HepG2 (cell line): ENCODE data around the gene UACA. TPM values are rescaled to one million over a fixed set of nuclear protein-coding genes. Genes with fewer than 3 reads are reported as not detected.

Experiments used
- ATAC-seq: fragments of 200-7000 bp; cut with Tn5 transposase; 3 replicates; pipeline ENCODE4 v1.9.1; 2020; ENCODE audit warnings: mild to moderate bottlenecking, moderate library complexity
- BruUV-seq: library from RNA; stranded (reverse); fragments of 400-500 nt; replicated peaks from 2 replicates; lab custom pipeline; 2021; lab: Mats Ljungman, UMichigan
- CTCF ChIA-PET: fragments of 300-600 bp; formaldehyde crosslinking; extraction: SDS; loops from one replicate; lab custom pipeline; 2021; ENCODE audit warnings: low total read pairs, inconsistent platforms, low intra/inter-chr PET ratio; lab: Yijun Ruan, JAX
- POLR2A ChIA-PET: fragments of 350-600 bp; sonication (Branson Sonifier 250); formaldehyde crosslinking; loops from one replicate; lab custom pipeline; 2020; ENCODE audit warnings: antibody characterized with exemption, inconsistent platforms; lab: Yijun Ruan, JAX
- DNase-seq: peaks from one replicate; pipeline ENCODE4 v3.0.0-alpha.2; 2015; ENCODE audit warnings: low spot score
- FAIRE-seq: peaks from 3 replicates; lab custom pipeline; 2011; peaks lifted over from hg19 to GRCh38; lab: Jason Lieb, UNC
- H2AFZ ChIP-seq: one replicate; pipeline ENCODE4 v1.6.1; 2011; ENCODE audit warnings: low read length, inconsistent platforms
- H3K27ac ChIP-seq: fragments of 300-600 bp; 3 replicates; pipeline ENCODE4 v1.8.0; 2011; ENCODE audit warnings: mixed run types, mild to moderate bottlenecking, mixed read lengths, low read length, inconsistent platforms; ENCODE audit not compliant: insufficient read depth; ENCODE audit errors: extremely low read length
- H3K27me3 ChIP-seq, 2 experiments: fragments of 200-600 bp in 1 of 2; 2 replicates in 1 of 2; 3 replicates in 1 of 2; pipeline versions ENCODE4 v1.6.0 to v1.8.0; 2011; ENCODE audit warnings: low read length in 2 of 2, mild to moderate bottlenecking in 2 of 2, moderate library complexity in 2 of 2, inconsistent platforms in 1 of 2; ENCODE audit not compliant: insufficient read depth in 2 of 2, control insufficient read depth in 1 of 2
- H3K36me3 ChIP-seq, 2 experiments: fragments of 200-600 bp in 1 of 2; replicated peaks in 1 of 2; 2 replicates in 1 of 2; 3 replicates in 1 of 2; pipeline versions ENCODE4 v1.5.1 to v1.8.0; 2011; ENCODE audit warnings: low read length in 2 of 2, inconsistent platforms in 1 of 2; ENCODE audit not compliant: insufficient read depth in 2 of 2, control insufficient read depth in 1 of 2
- H3K4me1 ChIP-seq: 2 replicates; pipeline ENCODE4 v1.5.1; 2012; ENCODE audit warnings: low read length, inconsistent platforms; ENCODE audit not compliant: insufficient read depth
- H3K4me2 ChIP-seq: 2 replicates; pipeline ENCODE4 v1.6.0; 2011; ENCODE audit warnings: low read depth, low read length, inconsistent platforms
- H3K4me3 ChIP-seq, 3 experiments: fragments of 200-600 bp in 1 of 3; sonication (generic), shearing (Covaris generic) in 1 of 3; replicated peaks in 1 of 3; 2 replicates each; pipeline ENCODE4 v1.5.1; 2011 to 2016; ENCODE audit warnings: low read length in 3 of 3, inconsistent platforms in 2 of 3, low read depth in 2 of 3, mild to moderate bottlenecking in 2 of 3, control low read depth in 1 of 3, mixed read lengths in 1 of 3; ENCODE audit not compliant: insufficient read depth in 1 of 3
- H3K79me2 ChIP-seq: one replicate; pipeline ENCODE4 v1.6.1; 2011; ENCODE audit warnings: low read length, inconsistent platforms; ENCODE audit not compliant: insufficient read depth
- H3K9ac ChIP-seq: 2 replicates; pipeline ENCODE4 v1.6.0; 2011; ENCODE audit warnings: mild to moderate bottlenecking, low read depth, low read length, inconsistent platforms; ENCODE audit not compliant: insufficient read depth
- H3K9me3 ChIP-seq: 2 replicates; pipeline ENCODE4 v1.5.1; 2012; ENCODE audit warnings: mild to moderate bottlenecking, low read length
- H4K20me1 ChIP-seq: 2 replicates; pipeline ENCODE4 v1.6.0; 2011; ENCODE audit warnings: inconsistent platforms, mild to moderate bottlenecking, low read length, moderate library complexity; ENCODE audit not compliant: insufficient read depth
- CCDC6 ChIP-seq: sonication (generic); formaldehyde crosslinking; IDR thresholded peaks from 2 replicates; pipeline ENCODE4 v1.8.1; 2022; ENCODE audit warnings: mild to moderate bottlenecking, missing genetic modification reagents, moderate library complexity
- ISL2 ChIP-seq: sonication (generic); formaldehyde crosslinking; IDR thresholded peaks from 2 replicates; pipeline ENCODE4 v1.5.0; 2020; ENCODE audit warnings: missing genetic modification reagents
- MZF1 ChIP-seq: sonication (generic); formaldehyde crosslinking; IDR thresholded peaks from 2 replicates; pipeline ENCODE4 v1.8.1; 2023; ENCODE audit warnings: mild to moderate bottlenecking, missing genetic modification reagents, borderline replicate concordance
- NAIF1 ChIP-seq: sonication (generic); formaldehyde crosslinking; IDR thresholded peaks from 2 replicates; pipeline ENCODE4 v1.5.0; 2020; ENCODE audit warnings: mild to moderate bottlenecking, missing genetic modification reagents, borderline replicate concordance
- ZNF557 ChIP-seq: sonication (generic); formaldehyde crosslinking; IDR thresholded peaks from 2 replicates; pipeline ENCODE4 v1.4.0; 2020; ENCODE audit warnings: missing genetic modification reagents
- ZNF704 ChIP-seq: sonication (generic); formaldehyde crosslinking; IDR thresholded peaks from 2 replicates; pipeline ENCODE4 v1.8.1; 2023; ENCODE audit warnings: mild to moderate bottlenecking, inconsistent platforms, moderate library complexity, missing genetic modification reagents, borderline replicate concordance
- ZNF747 ChIP-seq: sonication (generic); formaldehyde crosslinking; IDR thresholded peaks from 2 replicates; pipeline ENCODE4 v1.8.1; 2023; ENCODE audit warnings: missing genetic modification reagents, mild to moderate bottlenecking, borderline replicate concordance
- ZNF879 ChIP-seq: sonication (generic); formaldehyde crosslinking; IDR thresholded peaks from 2 replicates; pipeline ENCODE4 v1.8.1; 2023; ENCODE audit warnings: missing genetic modification reagents
- whole genome bisulfite sequencing: methylation state at CpG from one replicate; pipeline ENCODE4 v1.1.6; 2017; ENCODE audit warnings: low lambda C conversion rate; 5-methylcytosine and 5-hydroxymethylcytosine counted together
- in situ Hi-C: cut with HindIII; loops from 2 replicates; pipeline ENCODE4 v1.10.0; 2017; ENCODE audit warnings: low pct_unique_long_range_greater_than_20kb; ENCODE audit not compliant: extremely low pct_ligation_motif_present
- intact Hi-C: fragments of 100-400 bp; cut with micrococcal nuclease; formaldehyde crosslinking; loops from one replicate; pipeline ENCODE4 v1.10.0; 2022; ENCODE audit not compliant: unreplicated experiment
- polyA plus RNA-seq, 8 experiments: library from polyadenylated mRNA; depleted of rRNA in 3 of 8; stranded (reverse) in 7 of 8; unstranded in 1 of 8; fragments of >200 nt; fragmentation: Illumina TruSeq in 4 of 8; extraction: Trizol in 4 of 8; gene quantifications; 2 replicates each; pipeline versions ENCODE4 v1.2.1 to v1.2.3, GENCODE V29; 2011 to 2016; ENCODE audit warnings: low read depth in 4 of 8, missing spikeins in 1 of 8, mixed read lengths in 1 of 8; ENCODE audit not compliant: insufficient read depth in 1 of 8
- total RNA-seq, 5 experiments: library from RNA; depleted of rRNA; stranded (reverse); fragments of >200 nt; fragmentation: Illumina TruSeq; extraction: Trizol; gene quantifications; 2 replicates each; pipeline ENCODE4 v1.2.3, GENCODE V29; 2016; ENCODE audit warnings: low read depth in 1 of 5
- TF ChIP-seq, protein P1 (sequence below): IDR thresholded peaks from 2 replicates; pipeline ENCODE4 v1.6.1; 2012; ENCODE audit warnings: low read length, improper control_type of control experiment

The UACA gene
- total and polyA plus RNA-seq, 2 of the 13 experiments (the other 11 are each of a cell fraction or from before 2014, with no cell fraction given), result 17.8 to 39.2 TPM

DNA sequence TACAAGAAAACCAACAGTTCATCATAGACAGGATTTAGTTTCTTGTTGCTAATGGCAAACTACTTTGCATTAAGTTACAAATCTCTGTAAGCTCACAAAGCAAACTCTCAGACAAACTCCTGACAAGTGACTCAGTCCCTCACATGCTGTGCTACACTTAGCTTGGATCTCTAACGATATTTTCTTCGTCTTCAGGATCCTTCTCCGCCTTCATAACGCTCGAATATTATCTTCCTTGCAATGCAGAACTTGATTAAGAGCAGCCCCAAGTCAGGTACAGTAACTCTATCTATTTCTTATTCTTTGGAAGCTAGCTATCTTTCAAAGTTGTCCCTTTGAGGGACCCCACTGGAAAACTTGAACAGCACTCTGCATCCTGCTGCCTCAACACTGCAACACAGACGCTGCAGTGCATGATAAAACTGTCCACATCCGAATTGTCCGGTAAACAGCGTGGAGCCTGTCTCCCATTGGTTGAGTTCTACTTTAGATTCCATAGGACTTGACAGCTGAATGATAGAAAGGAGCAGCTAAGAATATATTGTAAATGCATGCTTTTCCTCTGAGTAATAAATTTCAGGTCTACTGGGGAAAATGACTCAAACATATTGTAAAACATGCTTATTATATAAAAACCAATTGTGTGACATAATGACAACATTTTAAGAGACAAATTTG is 61.3 kb downstream of the UACA start (continued):
- TF ChIP-seq, protein P1, sequence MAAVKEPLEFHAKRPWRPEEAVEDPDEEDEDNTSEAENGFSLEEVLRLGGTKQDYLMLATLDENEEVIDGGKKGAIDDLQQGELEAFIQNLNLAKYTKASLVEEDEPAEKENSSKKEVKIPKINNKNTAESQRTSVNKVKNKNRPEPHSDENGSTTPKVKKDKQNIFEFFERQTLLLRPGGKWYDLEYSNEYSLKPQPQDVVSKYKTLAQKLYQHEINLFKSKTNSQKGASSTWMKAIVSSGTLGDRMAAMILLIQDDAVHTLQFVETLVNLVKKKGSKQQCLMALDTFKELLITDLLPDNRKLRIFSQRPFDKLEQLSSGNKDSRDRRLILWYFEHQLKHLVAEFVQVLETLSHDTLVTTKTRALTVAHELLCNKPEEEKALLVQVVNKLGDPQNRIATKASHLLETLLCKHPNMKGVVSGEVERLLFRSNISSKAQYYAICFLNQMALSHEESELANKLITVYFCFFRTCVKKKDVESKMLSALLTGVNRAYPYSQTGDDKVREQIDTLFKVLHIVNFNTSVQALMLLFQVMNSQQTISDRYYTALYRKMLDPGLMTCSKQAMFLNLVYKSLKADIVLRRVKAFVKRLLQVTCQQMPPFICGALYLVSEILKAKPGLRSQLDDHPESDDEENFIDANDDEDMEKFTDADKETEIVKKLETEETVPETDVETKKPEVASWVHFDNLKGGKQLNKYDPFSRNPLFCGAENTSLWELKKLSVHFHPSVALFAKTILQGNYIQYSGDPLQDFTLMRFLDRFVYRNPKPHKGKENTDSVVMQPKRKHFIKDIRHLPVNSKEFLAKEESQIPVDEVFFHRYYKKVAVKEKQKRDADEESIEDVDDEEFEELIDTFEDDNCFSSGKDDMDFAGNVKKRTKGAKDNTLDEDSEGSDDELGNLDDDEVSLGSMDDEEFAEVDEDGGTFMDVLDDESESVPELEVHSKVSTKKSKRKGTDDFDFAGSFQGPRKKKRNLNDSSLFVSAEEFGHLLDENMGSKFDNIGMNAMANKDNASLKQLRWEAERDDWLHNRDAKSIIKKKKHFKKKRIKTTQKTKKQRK, result no peak
- TF ChIP-seq ZNF557 (CRISPR knock-in tag) (no peak), NAIF1 (CRISPR knock-in tag) (no peak), MZF1 (CRISPR knock-in tag) (no peak)

- Histone ChIP-seq H3K4me3 (no peak overlapping the region), H3K4me2 (no peak overlapping the region), H3K4me1 (peaks cover 16% of the 10 kb centered on the region), H2AFZ (no peak overlapping the region), H3K27ac (no peak overlapping the region), H4K20me1 (peaks cover 3% of the 10 kb centered on the region; the same call in 1 of the 2 replicates), H3K9me3 (no peaks in the 10 kb centered on the region), H3K27me3 (no peaks in the 10 kb centered on the region), H3K36me3 (peaks cover 0 to 2% of the 10 kb centered on the region in 2 experiments; a peak in 1 of 5 replicates), H3K9ac (no peak overlapping the region), H3K79me2 (no peaks in the 10 kb centered on the region)
- FAIRE-seq, result no peak
- in situ Hi-C loops, result no loop called here
- no peak for DNase-seq
- CTCF ChIA-PET, result no interaction called here
- intact Hi-C loops, result no loop called here
- BruUV-seq, result no TSS peak
- ATAC-seq, result no peak
- POLR2A ChIA-PET, result no interaction called here
- WGBS, result 95% methylated on average over 2 of the region's 2 CpGs
- no peak for TF ChIP-seq ZNF704 (CRISPR knock-in tag)
- no peak for TF ChIP-seq ZNF879 (CRISPR knock-in tag)
- TF ChIP-seq ZNF747, result no peak
- no peak for TF ChIP-seq ISL2 (CRISPR knock-in tag)
- no peak for TF ChIP-seq CCDC6
Measured at GRCh38 chr15:70701171-70701570, 62.2 kb downstream of the UACA start.
